GM10266 (cell line): ENCODE measurements around the gene DCC.

Experiments used
- DNase-seq: peaks from one replicate; pipeline ENCODE4 v3.0.0; 2012; ENCODE audit errors: extremely low spot score
- CTCF ChIP-seq: IDR thresholded peaks from 2 replicates; pipeline ENCODE4 v1.5.1; 2012; ENCODE audit warnings: mild to moderate bottlenecking, low read depth; ENCODE audit not compliant: control insufficient read depth, insufficient read depth; ENCODE audit errors: missing control alignments

The DCC gene

DNA sequence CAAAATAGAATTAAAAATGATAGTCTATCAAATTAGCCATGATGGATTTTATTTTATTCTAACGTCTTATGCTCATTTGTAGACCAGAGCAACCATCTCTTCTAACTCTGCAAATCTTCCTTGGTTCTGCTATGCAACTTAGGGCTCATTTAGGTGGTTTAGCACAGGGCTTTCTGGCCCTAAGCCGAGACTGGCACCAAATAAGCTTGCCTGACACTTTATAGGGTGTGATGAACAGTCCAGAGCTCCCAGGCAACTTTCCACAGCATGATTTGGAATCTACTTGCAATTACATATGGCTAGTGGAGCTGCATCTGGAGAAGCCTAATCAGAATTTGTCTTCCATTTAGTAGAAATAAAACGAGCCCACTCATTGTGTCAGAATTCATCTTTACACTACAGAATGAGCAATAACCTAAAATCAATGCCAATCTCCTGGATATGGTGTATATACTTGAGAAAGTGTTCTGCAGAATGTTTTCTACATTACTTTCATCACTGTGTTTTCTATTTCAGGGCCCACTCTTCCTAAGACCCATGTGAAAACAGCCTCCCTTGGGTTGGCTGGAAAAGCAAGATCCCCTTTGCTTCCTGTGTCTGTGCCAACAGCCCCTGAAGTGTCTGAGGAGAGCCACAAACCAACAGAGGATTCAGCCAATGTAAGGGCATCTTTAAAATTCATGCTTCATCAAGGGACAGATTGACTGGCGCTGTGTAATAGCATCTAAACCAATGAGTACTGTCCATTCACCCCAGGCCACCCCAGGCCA is 1186.3 kb downstream of the DCC start:
- no peak for DNase-seq
- no peak for TF ChIP-seq CTCF

- DNase-seq: no peak
- no peak for TF ChIP-seq CTCF
These were observed 1187.4 kb downstream of the DCC start for GRCh38 chr18:53527365-53527764.

DNA sequence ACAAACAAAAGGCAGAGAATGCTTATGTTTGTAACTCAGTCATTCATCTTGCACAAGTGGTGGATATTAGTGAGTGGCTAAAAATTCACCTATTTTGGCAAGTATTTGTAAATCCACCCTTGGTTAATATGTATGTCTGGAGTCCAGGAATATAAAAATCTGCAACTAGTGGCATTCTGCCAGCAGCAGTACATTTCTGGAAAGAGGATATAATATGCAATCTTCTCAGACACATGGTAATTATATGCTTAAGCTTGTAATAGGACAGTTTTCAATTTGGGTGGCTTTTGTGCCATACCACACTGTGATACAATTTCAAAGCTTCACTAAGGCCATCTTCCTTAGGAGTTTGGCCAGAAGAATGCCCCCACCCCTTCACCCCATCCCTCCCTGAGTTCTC is 1191.2 kb downstream of the DCC start:
- no peak for DNase-seq
- TF ChIP-seq CTCF: no peak

DNA sequence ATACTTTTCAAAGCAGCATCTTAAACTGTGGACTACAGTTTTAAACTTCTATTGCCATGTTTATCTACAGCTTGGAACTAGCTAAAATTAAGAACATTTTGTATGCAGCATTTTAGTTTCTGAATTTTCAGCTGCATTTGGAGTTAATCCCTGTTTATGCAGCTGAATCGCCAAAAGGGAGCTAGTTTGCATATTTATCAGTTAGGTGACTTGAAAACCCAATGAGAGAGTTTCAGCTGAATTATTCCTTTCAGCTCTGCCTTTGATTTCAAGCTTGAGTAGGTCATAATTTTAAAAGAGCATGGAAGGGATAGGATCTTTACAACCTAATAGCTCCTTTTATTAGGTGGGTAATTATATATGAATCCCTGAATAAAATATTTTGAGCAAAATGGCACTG is 1191.9 kb downstream of the DCC start:
- DNase-seq: no peak
- no peak for TF ChIP-seq CTCF

- no peak for TF ChIP-seq CTCF
- no peak for DNase-seq
These were observed 1194.2 kb downstream of the DCC start for GRCh38 chr18:53534203-53534602.

- no peak for TF ChIP-seq CTCF
- DNase-seq: no peak
These were observed 1194.7 kb downstream of the DCC start for GRCh38 chr18:53534695-53535094.

GRCh38 chr18:53536908-53537307 is 1196.9 kb downstream of the DCC start:
- no peak for DNase-seq
- no peak for TF ChIP-seq CTCF
